NCI-H526 treated with DMSO at 0.1 percent for 48 hours (cell line): Measurements from ENCODE around the gene NXPH3.

Source experiments
- DNase-seq: peaks from one replicate; lab custom pipeline; 2025; lab: John Stamatoyannopoulos, UW

NXPH3 gene

DNA sequence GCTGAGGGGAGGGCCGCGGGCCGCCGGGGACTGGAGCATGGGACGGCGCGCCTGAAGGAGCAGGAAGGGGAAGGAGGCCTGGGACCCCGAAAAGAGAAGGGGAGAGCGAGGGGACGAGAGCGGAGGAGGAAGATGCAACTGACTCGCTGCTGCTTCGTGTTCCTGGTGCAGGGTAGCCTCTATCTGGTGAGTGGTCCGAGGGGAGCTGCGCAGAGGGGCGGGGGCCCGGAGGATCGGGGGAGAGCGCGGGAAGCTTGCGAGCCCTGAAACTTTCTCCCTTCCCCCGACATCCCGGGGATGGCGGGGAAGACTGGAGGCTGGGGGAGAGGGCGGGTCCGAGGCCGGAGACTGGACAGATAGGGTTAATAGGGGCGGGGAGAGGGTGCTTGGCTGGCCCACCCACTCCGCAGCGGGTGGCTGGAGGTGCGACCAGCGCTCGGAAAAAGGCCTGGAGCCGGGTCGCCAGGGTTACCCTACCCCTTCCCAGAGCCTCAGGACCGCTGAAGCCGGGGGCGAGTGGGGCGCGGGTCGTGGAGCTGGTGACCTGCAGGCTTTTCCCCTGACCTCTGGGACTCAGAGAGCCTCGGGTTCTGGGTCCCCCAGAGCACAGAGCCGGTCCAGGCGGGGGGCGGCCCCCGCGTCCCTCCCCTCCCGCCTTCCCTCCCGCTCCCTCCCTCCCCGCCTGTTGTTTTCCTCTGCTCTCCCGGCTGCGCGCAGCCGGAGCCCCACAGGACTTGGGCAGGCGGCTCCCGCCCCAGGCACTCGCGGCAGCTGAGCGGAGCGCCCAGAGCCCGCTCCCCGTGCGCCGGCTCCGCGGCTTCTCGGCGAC lies 631 bp downstream of the NXPH3 start:
- DNase-seq: peak; percentile 39

DNA sequence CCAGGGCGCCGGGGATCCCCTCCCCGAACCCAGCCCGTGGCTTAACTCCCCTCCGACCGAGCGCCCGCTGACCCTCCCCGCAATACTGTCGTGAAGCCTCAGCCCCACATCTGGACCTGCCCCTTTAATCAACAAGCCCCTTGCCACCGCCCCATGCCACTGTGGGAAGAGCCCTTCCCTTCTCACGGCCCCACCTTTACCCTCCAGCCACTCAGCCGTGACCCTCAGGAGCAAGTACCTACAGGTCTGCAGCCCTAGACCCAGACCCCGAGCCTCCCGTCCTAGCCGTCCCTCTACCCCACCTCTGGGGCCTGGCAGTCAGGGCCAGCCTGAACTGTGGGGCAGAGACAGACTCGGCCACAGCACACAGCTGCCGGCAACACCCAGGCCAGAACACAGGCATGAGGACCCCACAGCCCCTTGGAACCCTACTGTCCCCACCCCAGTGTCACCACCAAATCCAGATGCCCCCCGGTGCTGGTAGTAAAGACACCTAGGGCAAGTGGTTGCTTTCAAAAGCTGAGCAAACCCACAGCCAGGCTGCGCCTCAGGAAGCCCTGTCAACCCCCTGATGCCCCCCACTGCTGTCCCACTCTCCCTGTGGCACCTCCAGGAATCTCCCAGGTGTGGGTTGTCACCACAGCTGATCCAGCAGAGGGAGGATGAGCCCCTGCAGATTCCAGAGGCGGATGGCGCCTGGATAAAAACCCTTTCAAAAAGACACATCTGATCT lies 1.4 kb downstream of the NXPH3 start:
- DNase-seq: no peak

DNA sequence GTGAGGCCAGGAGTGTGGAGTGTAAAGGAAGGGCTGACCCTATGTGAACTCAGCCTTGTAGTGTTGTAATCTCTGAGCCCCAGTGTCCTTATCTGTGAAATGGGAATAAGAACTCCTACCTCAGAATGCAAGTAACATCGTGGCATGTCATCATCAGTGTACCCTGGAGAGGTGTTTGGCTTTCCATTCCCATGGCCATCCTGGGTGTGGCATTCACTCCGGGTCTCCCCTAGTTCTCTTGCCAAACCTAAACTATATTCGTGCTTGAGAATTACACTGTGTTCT lies 1.9 kb downstream of the NXPH3 start:
- no peak for DNase-seq

DNA sequence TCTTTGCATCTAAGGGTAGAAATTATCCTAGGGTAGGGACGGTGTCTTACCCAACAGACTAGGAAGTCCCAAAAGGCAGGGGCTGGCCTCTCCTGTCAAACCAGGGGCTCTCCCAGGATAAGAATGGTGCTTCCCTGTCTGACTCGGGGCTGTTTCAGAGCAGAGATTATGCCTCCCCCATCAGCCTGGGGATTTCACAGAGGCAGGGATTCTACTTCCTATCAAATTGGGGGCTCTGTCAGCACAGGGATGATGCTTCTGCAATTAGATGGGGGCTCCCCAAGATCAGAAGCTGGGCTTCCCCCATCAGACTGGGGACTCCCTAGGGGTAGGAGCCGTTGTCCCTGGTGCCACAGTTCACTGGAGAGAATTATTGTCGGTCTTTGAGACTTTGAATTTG lies 2.3 kb downstream of the NXPH3 start:
- DNase-seq: no peak

DNA sequence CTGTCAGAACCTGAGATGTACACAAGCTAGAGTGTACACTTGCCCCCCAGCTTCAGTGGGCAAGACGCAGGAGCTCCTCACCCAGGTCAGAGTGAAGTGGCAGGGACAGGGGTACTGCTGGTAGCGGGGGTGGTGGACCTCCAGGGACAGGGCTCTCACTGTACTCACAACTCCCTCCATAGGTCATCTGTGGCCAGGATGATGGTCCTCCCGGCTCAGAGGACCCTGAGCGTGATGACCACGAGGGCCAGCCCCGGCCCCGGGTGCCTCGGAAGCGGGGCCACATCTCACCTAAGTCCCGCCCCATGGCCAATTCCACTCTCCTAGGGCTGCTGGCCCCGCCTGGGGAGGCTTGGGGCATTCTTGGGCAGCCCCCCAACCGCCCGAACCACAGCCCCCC lies 2.7 kb downstream of the NXPH3 start:
- no peak for DNase-seq

DNA sequence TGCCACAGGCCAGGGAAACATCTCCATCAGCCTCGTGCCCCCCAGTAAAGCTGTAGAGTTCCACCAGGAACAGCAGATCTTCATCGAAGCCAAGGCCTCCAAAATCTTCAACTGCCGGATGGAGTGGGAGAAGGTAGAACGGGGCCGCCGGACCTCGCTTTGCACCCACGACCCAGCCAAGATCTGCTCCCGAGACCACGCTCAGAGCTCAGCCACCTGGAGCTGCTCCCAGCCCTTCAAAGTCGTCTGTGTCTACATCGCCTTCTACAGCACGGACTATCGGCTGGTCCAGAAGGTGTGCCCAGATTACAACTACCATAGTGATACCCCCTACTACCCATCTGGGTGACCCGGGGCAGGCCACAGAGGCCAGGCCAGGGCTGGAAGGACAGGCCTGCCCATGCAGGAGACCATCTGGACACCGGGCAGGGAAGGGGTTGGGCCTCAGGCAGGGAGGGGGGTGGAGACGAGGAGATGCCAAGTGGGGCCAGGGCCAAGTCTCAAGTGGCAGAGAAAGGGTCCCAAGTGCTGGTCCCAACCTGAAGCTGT lies 3.4 kb downstream of the NXPH3 start:
- no peak for DNase-seq

DNA sequence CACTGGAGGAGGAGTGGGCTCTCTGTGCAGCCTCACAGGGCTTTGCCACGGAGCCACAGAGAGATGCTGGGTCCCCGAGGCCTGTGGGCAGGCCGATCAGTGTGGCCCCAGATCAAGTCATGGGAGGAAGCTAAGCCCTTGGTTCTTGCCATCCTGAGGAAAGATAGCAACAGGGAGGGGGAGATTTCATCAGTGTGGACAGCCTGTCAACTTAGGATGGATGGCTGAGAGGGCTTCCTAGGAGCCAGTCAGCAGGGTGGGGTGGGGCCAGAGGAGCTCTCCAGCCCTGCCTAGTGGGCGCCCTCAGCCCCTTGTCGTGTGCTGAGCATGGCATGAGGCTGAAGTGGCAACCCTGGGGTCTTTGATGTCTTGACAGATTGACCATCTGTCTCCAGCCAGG lies 3.9 kb downstream of the NXPH3 start:
- DNase-seq: no peak

DNA sequence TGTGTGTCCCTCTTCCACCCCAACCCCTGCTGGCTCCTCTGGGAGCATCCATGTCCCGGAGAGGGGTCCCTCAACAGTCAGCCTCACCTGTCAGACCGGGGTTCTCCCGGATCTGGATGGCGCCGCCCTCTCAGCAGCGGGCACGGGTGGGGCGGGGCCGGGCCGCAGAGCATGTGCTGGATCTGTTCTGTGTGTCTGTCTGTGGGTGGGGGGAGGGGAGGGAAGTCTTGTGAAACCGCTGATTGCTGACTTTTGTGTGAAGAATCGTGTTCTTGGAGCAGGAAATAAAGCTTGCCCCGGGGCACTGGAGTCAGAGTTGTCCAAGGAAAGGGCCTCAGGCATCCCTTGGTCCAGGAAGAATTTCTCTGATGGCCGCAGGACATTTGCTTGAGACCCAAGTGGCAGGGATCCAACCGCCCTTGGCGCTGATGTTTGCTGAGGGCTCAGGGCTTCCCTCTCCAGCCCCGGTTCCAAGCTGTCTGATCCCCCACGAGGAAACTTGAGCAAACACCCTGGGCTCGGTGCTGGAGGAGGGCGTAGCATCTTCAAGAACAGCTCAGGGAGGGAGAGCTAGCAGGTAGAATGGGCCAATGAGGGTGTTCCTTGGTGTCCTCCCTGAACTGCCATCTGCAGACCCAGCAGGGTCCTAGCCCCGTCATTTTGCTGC lies 4.5 kb downstream of the NXPH3 start:
- no peak for DNase-seq

DNA sequence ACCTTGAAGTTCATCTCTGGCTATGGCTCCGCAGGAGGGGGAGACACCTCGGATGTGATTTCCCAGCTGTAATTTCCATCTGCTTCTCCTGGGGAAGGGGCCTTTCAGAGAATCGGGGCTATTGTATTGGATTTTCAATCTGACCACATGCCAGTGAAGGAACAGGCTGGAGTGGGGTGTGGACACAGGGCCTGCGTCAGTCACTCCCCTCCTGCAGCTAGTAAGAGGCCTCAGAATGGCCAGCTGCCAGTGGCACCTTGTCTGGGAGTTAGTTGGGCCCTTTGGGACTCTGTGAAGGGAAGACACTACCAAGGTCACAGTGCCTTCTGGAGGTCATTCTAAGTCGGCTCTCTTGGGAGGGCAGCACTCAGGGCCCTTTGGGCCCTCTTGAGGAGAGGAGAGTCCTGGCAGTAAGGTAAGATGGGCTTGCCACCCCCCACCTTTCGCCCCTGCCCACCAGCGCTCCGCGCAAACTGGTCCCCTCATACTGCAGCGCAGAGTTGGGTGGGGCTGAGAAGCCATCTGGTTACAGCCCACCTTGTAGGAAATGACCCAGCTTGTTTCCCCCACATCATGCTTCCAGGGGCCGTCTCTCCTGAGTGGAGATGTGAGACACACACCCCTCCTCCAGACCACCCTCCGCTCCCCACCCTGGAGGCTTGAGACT lies 5.4 kb downstream of the NXPH3 start:
- no peak for DNase-seq

DNA sequence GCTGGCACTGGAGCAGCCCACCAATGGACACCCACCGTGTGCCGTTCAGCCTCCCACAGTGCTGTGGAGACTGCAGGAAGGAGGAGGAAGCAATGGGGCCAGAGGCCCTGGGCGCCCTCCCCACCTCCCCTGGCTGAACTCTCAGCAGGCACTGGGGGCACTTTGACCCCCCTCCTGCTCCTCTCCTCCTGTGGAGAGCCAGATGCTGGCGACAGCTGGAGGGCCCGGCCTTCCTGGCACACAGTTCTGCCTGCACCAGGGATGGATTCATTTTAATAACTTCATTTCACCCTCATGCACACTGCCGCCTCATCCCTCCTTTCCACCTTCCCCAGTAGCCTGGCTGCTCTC lies 6.0 kb downstream of the NXPH3 start:
- DNase-seq: no peak

DNA sequence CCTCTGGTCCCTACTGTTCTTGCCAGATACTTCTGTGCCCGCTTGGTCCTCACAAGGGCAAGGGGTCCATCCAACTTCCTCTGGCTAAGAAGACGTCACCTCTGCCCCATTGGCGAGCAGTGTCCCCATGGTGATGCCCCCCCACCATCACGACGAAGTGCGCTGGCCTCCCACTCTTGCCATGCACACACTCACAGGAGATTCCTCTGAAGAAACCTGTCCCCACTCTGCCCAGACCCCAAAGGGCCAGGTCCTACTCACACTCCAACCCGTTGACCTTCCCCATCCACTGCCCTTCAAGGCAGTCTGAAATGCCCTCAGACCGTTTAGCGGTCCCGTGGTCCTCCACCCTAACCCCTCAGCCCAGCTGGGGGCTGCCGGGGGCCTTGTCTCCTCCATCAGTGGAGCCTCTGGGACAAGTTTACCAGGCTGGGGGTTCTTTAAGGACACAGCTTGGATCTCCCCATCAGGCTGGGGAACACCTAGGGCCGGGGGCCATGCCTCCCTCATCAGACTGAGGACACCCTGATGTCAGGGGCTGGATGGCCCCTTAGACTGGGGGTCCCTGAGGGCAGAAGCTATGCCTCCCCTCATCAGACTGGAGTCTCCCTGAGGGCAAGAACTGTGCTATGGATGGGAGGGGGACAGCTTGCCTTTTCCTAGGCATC lies 6.5 kb downstream of the NXPH3 start:
- DNase-seq: no peak

DNA sequence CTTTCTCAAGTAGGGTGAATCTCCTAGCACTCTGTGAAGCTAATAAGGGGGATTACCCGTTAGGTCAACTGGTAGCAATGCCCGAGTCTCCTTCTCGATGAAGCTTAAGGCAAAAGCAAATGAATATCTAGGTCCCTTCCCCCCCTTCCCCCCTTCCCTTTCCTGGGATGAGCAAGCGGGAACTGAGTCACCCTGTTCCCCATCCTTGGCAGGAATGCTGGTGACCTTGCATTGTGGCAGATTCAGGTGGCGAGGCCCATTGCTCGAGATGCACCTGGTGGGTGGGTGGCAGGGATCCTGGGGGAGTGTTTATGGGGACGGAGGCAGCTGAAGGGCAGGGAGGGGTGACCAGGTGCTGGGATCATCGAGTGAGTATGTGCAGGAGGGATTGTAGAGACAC lies 7.1 kb downstream of the NXPH3 start:
- DNase-seq: no peak

DNA sequence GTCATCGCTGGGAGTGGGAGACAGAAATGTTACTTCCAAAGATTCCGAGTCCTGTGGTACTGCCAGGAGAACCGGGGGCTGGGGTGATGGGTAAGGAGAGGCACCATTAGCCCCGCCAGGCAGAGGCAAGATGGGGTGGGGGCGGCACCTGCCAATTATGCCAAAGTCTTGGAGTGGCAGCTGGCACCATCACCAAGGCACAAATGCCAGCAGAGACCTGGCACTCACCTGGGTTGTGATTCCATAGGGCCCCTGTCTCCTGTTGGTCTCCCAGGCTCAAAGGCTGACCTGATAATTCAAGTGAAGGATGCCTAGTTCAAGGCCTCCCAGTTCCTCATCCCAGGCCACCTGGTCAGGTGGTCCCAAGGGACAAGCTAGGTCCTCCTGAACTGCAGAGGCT lies 7.6 kb downstream of the NXPH3 start:
- DNase-seq: no peak

DNA sequence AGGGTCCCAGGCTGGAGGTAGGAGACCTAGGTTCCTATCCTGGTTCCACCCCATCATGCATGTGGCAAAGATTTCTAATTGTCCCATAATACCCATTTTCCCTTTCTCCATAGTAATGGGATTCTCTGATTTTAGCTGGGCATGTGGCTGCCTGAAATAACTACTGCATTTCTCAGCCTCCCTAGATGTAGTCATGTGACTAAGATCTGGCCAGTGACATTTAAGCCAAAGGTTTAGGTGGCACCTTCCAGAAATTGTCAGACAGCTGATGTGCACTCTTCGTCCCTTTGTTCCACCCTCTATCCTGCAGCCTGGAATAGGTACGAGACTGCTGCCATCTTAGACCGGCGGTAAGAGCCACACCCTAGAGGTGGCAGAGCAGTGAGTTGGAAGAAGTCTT lies 8.2 kb downstream of the NXPH3 start:
- DNase-seq: no peak

DNA sequence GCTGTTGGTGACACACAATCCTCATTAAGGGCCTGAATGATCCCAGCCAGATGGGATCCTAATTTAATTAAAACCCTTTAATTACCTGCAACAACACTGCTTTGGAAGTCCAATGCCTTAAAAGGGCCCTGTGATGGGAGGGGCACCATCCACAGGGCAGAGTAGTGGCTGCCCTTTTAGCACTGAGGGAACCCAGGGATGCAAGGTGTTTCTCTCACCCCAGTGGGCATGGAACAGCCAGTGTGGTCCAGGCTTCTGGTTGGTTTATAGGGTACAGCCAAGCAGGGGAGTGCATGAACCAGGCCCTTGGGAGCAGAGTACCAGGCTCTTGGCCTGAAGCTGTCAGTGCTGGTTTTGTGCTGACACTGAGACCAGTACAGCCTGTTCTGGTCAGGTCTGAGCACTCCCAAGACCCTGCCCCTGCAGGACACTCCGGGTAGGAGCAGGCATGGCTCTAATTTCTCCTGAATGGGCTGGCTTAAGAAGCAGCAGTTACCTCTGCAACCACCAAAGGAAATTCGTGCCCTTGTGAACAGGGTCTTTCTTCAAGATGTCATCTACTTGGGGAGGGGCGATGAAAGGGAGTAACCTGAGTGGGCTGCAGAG lies 9.9 kb downstream of the NXPH3 start:
- DNase-seq: no peak

DNA sequence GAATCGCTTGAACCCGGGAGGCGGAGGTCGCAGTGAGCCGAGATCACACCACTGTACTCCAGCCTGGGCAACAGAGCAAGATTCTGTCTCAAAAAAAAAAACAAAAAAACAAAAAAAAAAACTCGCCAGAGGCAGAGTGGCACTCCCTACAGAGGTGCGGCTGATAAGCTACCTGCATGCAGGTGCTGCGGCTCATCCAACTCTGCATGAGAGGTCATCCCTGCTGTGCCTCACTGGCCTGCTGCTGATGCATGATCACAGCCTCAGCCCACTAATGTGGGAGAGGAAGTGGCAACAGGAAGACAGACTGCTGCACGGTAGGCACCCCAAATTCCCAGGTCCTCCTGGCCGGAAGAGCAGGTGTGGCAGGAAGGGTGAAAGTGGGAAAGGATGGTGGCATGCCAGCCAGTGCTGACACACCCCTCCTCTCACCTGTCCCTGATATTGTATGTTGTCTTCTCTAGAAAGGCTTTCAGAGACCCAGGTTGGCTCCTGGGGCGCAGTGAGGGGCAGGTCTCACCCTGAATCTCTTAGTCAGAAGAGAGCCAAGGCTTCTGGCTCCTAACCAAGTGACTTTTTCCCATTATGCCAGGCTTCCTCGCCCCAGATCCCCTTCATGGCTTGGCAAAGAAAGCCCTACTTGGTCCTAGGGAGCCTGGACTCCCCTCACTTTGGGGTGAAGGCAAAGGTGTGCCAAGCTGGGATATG lies 11.8 kb downstream of the NXPH3 start:
- DNase-seq: no peak

DNA sequence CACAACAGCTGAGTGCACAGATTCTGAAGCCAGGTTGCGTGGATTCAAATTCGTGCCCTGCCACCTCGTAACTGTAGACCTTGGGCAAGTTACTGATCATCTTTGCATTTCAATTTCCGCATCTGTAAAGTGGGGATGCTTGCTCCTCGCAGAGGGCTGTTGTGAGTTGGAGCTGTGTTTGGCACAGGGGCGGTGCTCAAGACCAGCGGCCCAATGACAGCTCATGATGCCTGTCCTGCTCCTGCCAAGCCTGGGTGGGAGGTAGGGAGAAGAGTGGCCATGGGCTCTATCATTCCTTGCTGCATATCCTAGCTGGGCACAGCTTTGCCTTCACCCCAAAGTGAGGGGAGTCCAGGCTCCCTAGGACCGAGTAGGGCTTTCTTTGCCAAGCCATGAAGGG lies 12.6 kb downstream of the NXPH3 start:
- DNase-seq: no peak

DNA sequence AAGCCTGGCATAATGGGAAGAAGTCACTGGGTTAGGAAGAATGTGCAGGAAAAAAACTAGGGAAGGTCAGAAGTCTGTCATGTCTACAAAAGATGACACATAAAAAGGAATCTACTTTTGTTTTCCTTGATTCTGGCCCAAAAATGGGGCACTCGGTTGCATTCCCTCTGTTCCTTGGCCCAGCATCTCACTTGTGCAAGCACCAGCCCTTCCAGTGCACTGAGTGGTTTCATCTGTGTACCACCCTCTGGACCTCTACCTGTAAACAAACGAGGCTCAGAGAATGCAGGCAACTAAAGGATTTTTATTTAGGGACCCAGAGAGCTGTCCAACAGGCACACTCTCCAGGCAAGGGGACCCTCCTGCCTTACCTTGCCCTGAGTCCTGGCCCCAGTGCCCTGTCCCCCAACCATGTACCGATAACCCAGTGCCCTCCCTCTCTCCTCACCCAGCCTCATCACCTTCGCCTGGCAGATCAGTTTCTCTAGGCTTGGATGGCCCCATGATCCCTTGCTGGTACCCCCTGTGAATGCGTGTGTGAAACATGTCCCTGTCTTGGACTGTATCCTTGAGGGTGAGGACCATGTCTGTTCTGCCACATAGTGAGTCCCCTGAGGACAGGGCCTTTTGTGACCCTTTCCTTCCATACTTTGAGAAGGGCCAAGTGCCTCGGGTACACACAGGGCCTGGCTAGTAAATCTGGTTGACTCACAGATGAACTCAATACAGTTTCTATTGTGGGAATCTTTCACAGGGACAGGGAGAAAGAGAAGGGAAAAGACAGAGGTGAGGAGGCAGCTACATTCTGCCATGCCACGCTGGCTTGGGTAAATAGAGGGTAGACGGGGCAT lies 13.3 kb downstream of the NXPH3 start:
- DNase-seq: no peak

DNA sequence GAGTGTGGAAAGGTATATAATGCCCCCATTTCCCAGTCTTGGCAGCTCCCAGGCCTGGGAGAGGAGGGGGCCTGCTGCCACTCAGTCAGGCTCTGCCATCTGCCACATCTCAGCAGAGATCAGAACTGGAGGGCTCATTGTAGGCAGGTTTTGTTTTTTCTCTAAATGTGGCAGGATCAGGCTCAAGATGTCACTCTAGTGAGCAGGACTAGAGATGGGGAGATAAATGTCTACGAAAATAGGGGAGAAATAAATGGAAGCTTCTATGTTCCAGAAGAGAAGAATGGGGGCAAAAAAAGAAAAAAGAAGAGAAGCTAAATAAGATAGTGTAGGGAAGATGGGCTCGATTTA lies 13.9 kb downstream of the NXPH3 start:
- DNase-seq: no peak

DNA sequence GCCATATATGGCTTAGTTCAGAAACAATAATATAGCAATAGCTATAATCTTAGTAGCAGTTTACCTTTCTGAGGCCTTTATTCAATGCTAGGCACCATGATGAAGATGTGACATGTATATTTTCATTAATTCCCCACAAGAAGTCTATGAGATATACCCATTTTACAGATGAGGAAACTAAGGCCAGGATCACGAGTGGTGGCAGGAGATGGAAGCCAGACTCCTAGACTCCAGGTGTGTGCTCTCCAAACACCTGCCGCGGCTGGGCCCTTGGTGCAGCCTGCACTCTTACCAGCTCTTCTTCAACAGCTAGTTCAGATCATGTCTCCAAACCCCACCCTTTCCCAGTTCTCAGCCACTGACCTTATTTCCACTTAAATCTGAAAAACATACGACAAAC lies 15.2 kb downstream of the NXPH3 start:
- no peak for DNase-seq
